ENCODE results near the gene USP34. TPM values are rescaled to one million over a fixed set of nuclear protein-coding genes. Genes with fewer than 3 reads are reported as not detected.

The USP34 gene
- total and polyA plus RNA-seq, 9 of the 15 experiments (the other 6 are each of a cell fraction or from before 2014, with no cell fraction given) = 19.8 to 108 (median 67.8) TPM

DNA sequence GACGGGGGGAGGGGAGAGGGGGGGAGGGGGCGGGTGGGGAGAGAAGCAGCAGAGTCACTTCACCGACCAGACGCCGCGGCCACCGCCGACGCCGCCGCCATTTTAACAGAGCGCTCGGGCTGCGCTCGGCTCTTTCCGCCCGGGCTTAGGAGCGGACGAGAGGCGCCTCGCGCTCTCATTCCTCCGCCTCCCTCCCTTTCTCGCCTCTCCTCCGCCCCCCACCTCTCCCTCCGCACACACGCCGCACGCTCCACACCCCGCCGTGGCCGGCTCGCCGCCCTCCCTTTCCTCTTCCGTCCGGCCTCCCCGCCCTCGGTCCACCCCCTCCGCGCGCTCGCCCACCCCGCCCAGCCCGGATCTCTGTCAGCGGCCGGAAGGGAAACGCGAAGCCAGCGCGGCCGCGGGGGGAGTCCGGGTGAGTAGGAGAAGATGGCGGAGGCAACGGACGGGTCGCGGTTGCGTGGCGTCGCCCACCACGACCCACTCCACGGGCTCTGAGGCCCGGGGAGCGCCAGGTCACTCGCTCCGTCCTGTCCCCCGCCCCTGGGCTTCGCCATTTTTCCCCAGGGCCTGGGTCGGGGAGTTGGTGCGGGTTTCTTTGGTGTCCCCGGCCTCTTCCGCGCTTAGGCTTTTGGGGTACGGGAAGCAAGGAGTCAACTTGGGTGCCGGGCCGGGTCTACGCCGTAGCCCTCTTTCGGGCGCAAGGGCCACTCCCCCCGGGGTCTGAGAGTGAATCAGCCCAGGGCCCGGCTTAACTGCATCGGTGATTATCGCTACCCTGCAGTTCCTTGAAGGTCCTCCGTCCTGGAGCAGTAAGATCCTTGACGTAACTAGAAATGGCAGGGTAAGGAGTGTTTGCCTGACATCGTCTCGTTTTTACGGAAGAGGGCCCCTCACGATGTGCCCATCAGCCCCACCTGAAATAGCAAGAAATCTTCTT, at the start of gene USP34 (continued):
- TF ChIP-seq ZNF143 (CRISPR knock-in tag; IDR thresholded peaks at IDR 0.05) = no peak
- TF ChIP-seq MTA3 (IDR thresholded peaks at IDR 0.05; ENCODE audit: borderline replicate concordance) = peak; percentile 72; the same call in 1 of the 2 replicates
- TF ChIP-seq EP300 (IDR thresholded peaks at IDR 0.05; ENCODE audit: low read length) = peak; percentile 15; the same call in 1 of the 2 replicates
- peak; percentile 88 for TF ChIP-seq TAF9B (IDR thresholded peaks at IDR 0.05; ENCODE audit: partially characterized antibody)
- no peak for TF ChIP-seq MAFG (tag; conservative IDR thresholded peaks at IDR 0.05)
- peak; percentile 91 for TF ChIP-seq HMGN3 (IDR thresholded peaks at IDR 0.05; ENCODE audit: borderline replicate concordance, extremely low read depth, insufficient read length, low read depth, low read length)
- no peak for TF ChIP-seq EHMT2 (IDR thresholded peaks at IDR 0.05)
- TF ChIP-seq NFYB (IDR thresholded peaks at IDR 0.05; ENCODE audit: extremely low read depth, insufficient read length) = no peak
- TF ChIP-seq SMAD4 (CRISPR knock-in tag; conservative IDR thresholded peaks at IDR 0.05) = 0 out of 2 replicates have a peak, but pooled peaks have one; percentile 18
- TF ChIP-seq SMAD2 (IDR thresholded peaks at IDR 0.05; ENCODE audit: low read depth, low read length) = no peak
- TF ChIP-seq, protein P1, sequence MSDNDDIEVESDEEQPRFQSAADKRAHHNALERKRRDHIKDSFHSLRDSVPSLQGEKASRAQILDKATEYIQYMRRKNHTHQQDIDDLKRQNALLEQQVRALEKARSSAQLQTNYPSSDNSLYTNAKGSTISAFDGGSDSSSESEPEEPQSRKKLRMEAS (CRISPR knock-in tag; IDR thresholded peaks at IDR 0.05) = no peak; the same call in 1 of the 2 replicates
- TF ChIP-seq, protein P2, sequence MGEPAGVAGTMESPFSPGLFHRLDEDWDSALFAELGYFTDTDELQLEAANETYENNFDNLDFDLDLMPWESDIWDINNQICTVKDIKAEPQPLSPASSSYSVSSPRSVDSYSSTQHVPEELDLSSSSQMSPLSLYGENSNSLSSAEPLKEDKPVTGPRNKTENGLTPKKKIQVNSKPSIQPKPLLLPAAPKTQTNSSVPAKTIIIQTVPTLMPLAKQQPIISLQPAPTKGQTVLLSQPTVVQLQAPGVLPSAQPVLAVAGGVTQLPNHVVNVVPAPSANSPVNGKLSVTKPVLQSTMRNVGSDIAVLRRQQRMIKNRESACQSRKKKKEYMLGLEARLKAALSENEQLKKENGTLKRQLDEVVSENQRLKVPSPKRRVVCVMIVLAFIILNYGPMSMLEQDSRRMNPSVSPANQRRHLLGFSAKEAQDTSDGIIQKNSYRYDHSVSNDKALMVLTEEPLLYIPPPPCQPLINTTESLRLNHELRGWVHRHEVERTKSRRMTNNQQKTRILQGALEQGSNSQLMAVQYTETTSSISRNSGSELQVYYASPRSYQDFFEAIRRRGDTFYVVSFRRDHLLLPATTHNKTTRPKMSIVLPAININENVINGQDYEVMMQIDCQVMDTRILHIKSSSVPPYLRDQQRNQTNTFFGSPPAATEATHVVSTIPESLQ (CRISPR knock-in tag; IDR thresholded peaks at IDR 0.05) = peak; percentile 49; the same call in 1 of the 2 replicates
- TF ChIP-seq, protein P3, sequence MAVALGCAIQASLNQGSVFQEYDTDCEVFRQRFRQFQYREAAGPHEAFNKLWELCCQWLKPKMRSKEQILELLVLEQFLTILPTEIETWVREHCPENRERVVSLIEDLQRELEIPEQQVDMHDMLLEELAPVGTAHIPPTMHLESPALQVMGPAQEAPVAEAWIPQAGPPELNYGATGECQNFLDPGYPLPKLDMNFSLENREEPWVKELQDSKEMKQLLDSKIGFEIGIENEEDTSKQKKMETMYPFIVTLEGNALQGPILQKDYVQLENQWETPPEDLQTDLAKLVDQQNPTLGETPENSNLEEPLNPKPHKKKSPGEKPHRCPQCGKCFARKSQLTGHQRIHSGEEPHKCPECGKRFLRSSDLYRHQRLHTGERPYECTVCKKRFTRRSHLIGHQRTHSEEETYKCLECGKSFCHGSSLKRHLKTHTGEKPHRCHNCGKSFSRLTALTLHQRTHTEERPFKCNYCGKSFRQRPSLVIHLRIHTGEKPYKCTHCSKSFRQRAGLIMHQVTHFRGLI (CRISPR knock-in tag; IDR thresholded peaks at IDR 0.05) = no peak
- TF ChIP-seq ADNP (tag; IDR thresholded peaks at IDR 0.05) = no peak
- no peak for TF ChIP-seq ELF4 (CRISPR knock-in tag; IDR thresholded peaks at IDR 0.05)
- TF ChIP-seq, protein P4, sequence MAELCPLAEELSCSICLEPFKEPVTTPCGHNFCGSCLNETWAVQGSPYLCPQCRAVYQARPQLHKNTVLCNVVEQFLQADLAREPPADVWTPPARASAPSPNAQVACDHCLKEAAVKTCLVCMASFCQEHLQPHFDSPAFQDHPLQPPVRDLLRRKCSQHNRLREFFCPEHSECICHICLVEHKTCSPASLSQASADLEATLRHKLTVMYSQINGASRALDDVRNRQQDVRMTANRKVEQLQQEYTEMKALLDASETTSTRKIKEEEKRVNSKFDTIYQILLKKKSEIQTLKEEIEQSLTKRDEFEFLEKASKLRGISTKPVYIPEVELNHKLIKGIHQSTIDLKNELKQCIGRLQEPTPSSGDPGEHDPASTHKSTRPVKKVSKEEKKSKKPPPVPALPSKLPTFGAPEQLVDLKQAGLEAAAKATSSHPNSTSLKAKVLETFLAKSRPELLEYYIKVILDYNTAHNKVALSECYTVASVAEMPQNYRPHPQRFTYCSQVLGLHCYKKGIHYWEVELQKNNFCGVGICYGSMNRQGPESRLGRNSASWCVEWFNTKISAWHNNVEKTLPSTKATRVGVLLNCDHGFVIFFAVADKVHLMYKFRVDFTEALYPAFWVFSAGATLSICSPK (IDR thresholded peaks at IDR 0.05; ENCODE audit: borderline replicate concordance) = no peak
- 0 out of 2 replicates have a peak, but pooled peaks have one; percentile 41 for TF ChIP-seq TARDBP (IDR thresholded peaks at IDR 0.05)
- no peak for TF ChIP-seq RBM34 (IDR thresholded peaks at IDR 0.05; ENCODE audit: borderline replicate concordance, insufficient read depth, low read length)
- no peak for TF ChIP-seq KLF6 (CRISPR knock-in tag; IDR thresholded peaks at IDR 0.05; ENCODE audit: borderline replicate concordance)
- no peak for TF ChIP-seq ZNF239 (CRISPR knock-in tag; IDR thresholded peaks at IDR 0.05)
- TF ChIP-seq, protein P5, sequence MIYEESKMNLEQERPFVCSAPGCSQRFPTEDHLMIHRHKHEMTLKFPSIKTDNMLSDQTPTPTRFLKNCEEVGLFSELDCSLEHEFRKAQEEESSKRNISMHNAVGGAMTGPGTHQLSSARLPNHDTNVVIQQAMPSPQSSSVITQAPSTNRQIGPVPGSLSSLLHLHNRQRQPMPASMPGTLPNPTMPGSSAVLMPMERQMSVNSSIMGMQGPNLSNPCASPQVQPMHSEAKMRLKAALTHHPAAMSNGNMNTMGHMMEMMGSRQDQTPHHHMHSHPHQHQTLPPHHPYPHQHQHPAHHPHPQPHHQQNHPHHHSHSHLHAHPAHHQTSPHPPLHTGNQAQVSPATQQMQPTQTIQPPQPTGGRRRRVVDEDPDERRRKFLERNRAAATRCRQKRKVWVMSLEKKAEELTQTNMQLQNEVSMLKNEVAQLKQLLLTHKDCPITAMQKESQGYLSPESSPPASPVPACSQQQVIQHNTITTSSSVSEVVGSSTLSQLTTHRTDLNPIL (CRISPR knock-in tag; IDR thresholded peaks at IDR 0.05) = no peak

Data from K562 (cell line).